LNCAP (cell line): ENCODE data around the gene TPO.

ENCODE experiments used
- TF ChIP-seq, protein P1 (sequence below): fragments of 450-650 bp; IDR thresholded peaks from 2 replicates; pipeline ENCODE4 v1.5.1; 2017; ENCODE audit warnings: mild to moderate bottlenecking

Gene TPO

GRCh38 chr2:1571477-1572417, 158.5 kb downstream of the TPO start:
- TF ChIP-seq, protein P1, sequence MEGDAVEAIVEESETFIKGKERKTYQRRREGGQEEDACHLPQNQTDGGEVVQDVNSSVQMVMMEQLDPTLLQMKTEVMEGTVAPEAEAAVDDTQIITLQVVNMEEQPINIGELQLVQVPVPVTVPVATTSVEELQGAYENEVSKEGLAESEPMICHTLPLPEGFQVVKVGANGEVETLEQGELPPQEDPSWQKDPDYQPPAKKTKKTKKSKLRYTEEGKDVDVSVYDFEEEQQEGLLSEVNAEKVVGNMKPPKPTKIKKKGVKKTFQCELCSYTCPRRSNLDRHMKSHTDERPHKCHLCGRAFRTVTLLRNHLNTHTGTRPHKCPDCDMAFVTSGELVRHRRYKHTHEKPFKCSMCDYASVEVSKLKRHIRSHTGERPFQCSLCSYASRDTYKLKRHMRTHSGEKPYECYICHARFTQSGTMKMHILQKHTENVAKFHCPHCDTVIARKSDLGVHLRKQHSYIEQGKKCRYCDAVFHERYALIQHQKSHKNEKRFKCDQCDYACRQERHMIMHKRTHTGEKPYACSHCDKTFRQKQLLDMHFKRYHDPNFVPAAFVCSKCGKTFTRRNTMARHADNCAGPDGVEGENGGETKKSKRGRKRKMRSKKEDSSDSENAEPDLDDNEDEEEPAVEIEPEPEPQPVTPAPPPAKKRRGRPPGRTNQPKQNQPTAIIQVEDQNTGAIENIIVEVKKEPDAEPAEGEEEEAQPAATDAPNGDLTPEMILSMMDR, result no peak

DNA sequence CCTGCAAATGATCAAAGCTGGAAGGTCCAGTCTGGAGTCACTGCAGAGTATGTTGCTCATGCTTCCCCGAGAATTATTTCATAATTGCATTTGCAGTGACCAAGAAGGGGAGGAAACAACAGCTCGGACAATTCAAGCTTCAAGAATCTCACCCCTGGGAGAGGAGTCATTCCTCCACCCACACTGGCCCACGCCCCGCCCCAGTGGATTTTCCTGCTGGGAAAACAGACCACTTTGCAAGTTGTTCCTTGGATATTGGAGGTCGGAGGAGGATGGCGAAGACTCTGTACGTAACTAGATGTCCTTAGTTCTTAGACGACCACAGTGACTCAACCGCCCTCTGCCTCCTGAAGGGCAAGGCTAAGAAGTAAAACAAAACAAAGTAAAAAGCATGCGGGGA, 159.4 kb downstream of the TPO start:
- TF ChIP-seq, protein P1, result no peak

- TF ChIP-seq, protein P1, result no peak
Observed at GRCh38 chr2:1577846-1578245, 164.6 kb downstream of the TPO start.

GRCh38 chr2:1581965-1582625, 168.8 kb downstream of the TPO start:
- TF ChIP-seq, protein P1, result no peak

DNA sequence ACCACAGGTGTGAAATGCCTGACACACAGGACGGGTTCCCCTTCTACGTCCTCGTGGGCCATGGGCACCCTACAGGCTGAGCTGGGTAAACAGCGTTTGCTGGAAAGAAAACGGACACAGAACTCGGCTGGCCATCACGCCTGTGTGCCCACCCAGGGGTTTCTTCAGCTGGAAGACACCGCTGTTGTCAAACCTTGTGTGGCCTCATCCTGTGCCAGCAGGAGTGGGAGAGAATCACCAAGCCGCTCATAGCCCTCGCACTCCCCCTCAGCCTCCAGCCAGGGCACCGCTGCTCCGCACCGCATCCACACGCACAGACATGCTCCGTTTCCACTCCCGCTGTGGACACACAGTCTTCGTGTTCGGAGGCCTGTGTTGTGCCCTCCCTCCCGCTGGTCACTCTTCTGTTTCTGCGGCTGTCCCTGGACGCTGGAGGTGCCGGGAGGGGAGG, 169.7 kb downstream of the TPO start:
- TF ChIP-seq, protein P1, result no peak

GRCh38 chr2:1584051-1584531, 170.8 kb downstream of the TPO start:
- TF ChIP-seq, protein P1, result no peak

DNA sequence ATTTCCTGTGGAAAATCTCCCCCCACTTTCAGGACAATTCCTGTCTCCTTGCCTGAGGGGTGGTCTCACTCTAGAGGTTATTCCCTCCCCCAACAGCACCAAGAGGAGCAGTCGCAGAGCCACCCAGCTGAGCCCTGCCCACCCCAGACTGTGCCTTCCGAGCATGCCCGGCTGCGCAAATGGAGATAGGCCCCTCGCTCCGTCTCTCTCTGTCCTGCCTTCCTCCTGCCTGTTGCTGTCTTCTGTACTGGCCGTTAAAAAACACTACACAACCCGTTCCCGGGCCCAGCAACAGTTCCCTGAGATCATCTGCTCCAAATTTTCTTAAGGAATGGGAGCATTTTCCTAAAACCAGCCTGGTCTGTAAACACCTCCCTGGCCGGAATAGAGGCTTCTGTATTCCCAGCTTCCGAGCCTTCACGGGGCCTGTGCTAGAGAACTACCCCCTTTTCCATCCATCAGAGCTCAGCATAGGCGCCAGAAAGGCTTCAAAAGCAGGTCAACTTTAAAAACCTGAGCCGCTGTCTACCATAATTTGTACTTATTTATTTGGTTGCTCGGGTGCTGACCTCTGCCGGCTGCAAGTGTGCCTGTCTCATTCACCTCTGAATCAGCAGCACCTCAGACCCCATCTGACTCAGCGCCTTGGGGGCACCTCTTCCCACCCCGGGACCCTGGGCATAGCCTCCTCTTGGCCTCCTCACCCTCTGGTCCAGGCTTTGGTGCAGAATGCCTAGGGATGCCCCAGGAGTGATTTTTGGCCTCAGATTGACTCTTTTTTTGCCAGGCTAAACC, 171.6 kb downstream of the TPO start:
- TF ChIP-seq, protein P1, result no peak
